Dendritic cell treated with granulocyte-macrophage colony-stimulating factor and Interleukin-4, amounts not matched to agents 40 ng/mL and 50 ng/mL, for 4 days (primary cell): ENCODE data around the gene CCKAR.

Experiments used
- H3K27ac Mint-ChIP-seq: one replicate; pipeline ENCODE4 v1.8.0; 2022; ENCODE audit warnings: mild to moderate bottlenecking, mixed read lengths
- H3K27me3 Mint-ChIP-seq: one replicate; pipeline ENCODE4 v1.8.0; 2022; ENCODE audit warnings: mild to moderate bottlenecking, mixed read lengths
- H3K36me3 Mint-ChIP-seq: one replicate; pipeline ENCODE4 v1.8.0; 2022; ENCODE audit warnings: low read depth, mixed read lengths
- H3K4me1 Mint-ChIP-seq: one replicate; pipeline ENCODE4 v1.8.0; 2022; ENCODE audit warnings: low read depth, mixed read lengths
- H3K4me3 Mint-ChIP-seq: one replicate; pipeline ENCODE4 v1.8.0; 2022; ENCODE audit warnings: mild to moderate bottlenecking, moderate library complexity, mixed read lengths
- H3K9me3 Mint-ChIP-seq: one replicate; pipeline ENCODE4 v1.8.0; 2022; ENCODE audit warnings: mixed read lengths
- intact Hi-C: fragments of 100-400 bp; cut with micrococcal nuclease; formaldehyde crosslinking; loops from one replicate; pipeline ENCODE4 v1.15.0; 2022

Gene CCKAR

GRCh38 chr4:26478330-26478729, 12.0 kb downstream of the CCKAR start:
- Mint-ChIP-seq H3K27ac (no peak overlapping the region), H3K36me3 (no peaks in the 10 kb centered on the region), H3K27me3 (no peaks in the 10 kb centered on the region), H3K4me3 (no peak overlapping the region), H3K9me3 (no peaks in the 10 kb centered on the region), H3K4me1 (no peaks in the 10 kb centered on the region)
- intact Hi-C loops = no loop called here

GRCh38 chr4:26476545-26476944, 13.7 kb downstream of the CCKAR start:
- intact Hi-C loops = no loop called here
- Mint-ChIP-seq H3K36me3 (no peaks in the 10 kb centered on the region), H3K27ac (no peak overlapping the region), H3K4me3 (no peak overlapping the region), H3K9me3 (no peaks in the 10 kb centered on the region), H3K27me3 (no peaks in the 10 kb centered on the region), H3K4me1 (no peaks in the 10 kb centered on the region)

GRCh38 chr4:26475716-26476115, 14.6 kb downstream of the CCKAR start:
- Mint-ChIP-seq H3K9me3 (no peaks in the 10 kb centered on the region), H3K4me3 (no peak overlapping the region), H3K4me1 (no peaks in the 10 kb centered on the region)

GRCh38 chr4:26474551-26474950, 15.7 kb downstream of the CCKAR start:
- H3K4me1 Mint-ChIP-seq = no peaks in the 10 kb centered on the region
- H3K27me3 Mint-ChIP-seq = peaks cover 2% of the 10 kb centered on the region
- H3K4me3 Mint-ChIP-seq = no peak overlapping the region
- no peak overlapping the region for H3K27ac Mint-ChIP-seq
- no peaks in the 10 kb centered on the region for H3K36me3 Mint-ChIP-seq
- H3K9me3 Mint-ChIP-seq = no peaks in the 10 kb centered on the region
- intact Hi-C loops = no loop called here

More at GRCh38 chr4:26475716-26476115, 14.6 kb downstream of the CCKAR start:
- intact Hi-C loops = no loop called here
- Mint-ChIP-seq H3K27me3 (peaks cover 2% of the 10 kb centered on the region), H3K36me3 (no peaks in the 10 kb centered on the region), H3K27ac (no peak overlapping the region)

GRCh38 chr4:26473893-26474292, 16.4 kb downstream of the CCKAR start:
- intact Hi-C loops = no loop called here
- Mint-ChIP-seq H3K4me3 (no peak overlapping the region), H3K36me3 (no peaks in the 10 kb centered on the region), H3K27ac (no peak overlapping the region), H3K27me3 (peaks cover 2% of the 10 kb centered on the region), H3K9me3 (no peaks in the 10 kb centered on the region), H3K4me1 (no peaks in the 10 kb centered on the region)

- peaks cover 2% of the 10 kb centered on the region for H3K27me3 Mint-ChIP-seq
- H3K4me1 Mint-ChIP-seq = peaks cover 6% of the 10 kb centered on the region
- H3K4me3 Mint-ChIP-seq = no peak overlapping the region
- no peaks in the 10 kb centered on the region for H3K36me3 Mint-ChIP-seq
- H3K27ac Mint-ChIP-seq = no peak overlapping the region
- intact Hi-C loops = no loop called here
- H3K9me3 Mint-ChIP-seq = peaks cover 10% of the 10 kb centered on the region
Measured at GRCh38 chr4:26471890-26472289, 18.4 kb downstream of the CCKAR start.

GRCh38 chr4:26468977-26469376, 21.3 kb downstream of the CCKAR start:
- H3K4me3 Mint-ChIP-seq = no peak overlapping the region
- peaks cover 10% of the 10 kb centered on the region for H3K9me3 Mint-ChIP-seq
- peaks cover 2% of the 10 kb centered on the region for H3K27me3 Mint-ChIP-seq
- intact Hi-C loops = no loop called here
- no peaks in the 10 kb centered on the region for H3K36me3 Mint-ChIP-seq
- peaks cover 6% of the 10 kb centered on the region for H3K4me1 Mint-ChIP-seq
- no peak overlapping the region for H3K27ac Mint-ChIP-seq

- H3K36me3 Mint-ChIP-seq = no peaks in the 10 kb centered on the region
- H3K9me3 Mint-ChIP-seq = peaks cover 12% of the 10 kb centered on the region
Measured at GRCh38 chr4:26468283-26468949, 21.9 kb downstream of the CCKAR start.

GRCh38 chr4:26467724-26468123, 22.6 kb downstream of the CCKAR start:
- peaks cover 18% of the 10 kb centered on the region for H3K9me3 Mint-ChIP-seq
- peaks cover 2% of the 10 kb centered on the region for H3K27me3 Mint-ChIP-seq
- peaks cover 6% of the 10 kb centered on the region for H3K4me1 Mint-ChIP-seq
- intact Hi-C loops = no loop called here
- H3K27ac Mint-ChIP-seq = no peak overlapping the region
- no peak overlapping the region for H3K4me3 Mint-ChIP-seq
- H3K36me3 Mint-ChIP-seq = no peaks in the 10 kb centered on the region

More at GRCh38 chr4:26468283-26468949, 21.9 kb downstream of the CCKAR start:
- Mint-ChIP-seq H3K27me3 (peaks cover 2% of the 10 kb centered on the region), H3K4me3 (no peak overlapping the region), H3K27ac (no peak overlapping the region), H3K4me1 (peaks cover 6% of the 10 kb centered on the region)
- intact Hi-C loops = no loop called here

- peaks cover 6% of the 10 kb centered on the region for H3K4me1 Mint-ChIP-seq
- H3K27ac Mint-ChIP-seq = no peak overlapping the region
- H3K4me3 Mint-ChIP-seq = no peak overlapping the region
- no peaks in the 10 kb centered on the region for H3K36me3 Mint-ChIP-seq
- H3K27me3 Mint-ChIP-seq = peaks cover 2% of the 10 kb centered on the region
- H3K9me3 Mint-ChIP-seq = peaks cover 18% of the 10 kb centered on the region
- intact Hi-C loops = no loop called here
Measured at GRCh38 chr4:26466578-26467270, 23.6 kb downstream of the CCKAR start.

GRCh38 chr4:26464420-26465095, 25.7 kb downstream of the CCKAR start:
- no peak overlapping the region for H3K27ac Mint-ChIP-seq
- no peaks in the 10 kb centered on the region for H3K36me3 Mint-ChIP-seq
- no peaks in the 10 kb centered on the region for H3K27me3 Mint-ChIP-seq
- H3K4me3 Mint-ChIP-seq = no peak overlapping the region
- H3K4me1 Mint-ChIP-seq = peaks cover 6% of the 10 kb centered on the region
- H3K9me3 Mint-ChIP-seq = peaks cover 18% of the 10 kb centered on the region
- intact Hi-C loops = no loop called here

- H3K36me3 Mint-ChIP-seq = no peaks in the 10 kb centered on the region
- intact Hi-C loops = no loop called here
Measured at GRCh38 chr4:26463386-26463785, 26.9 kb downstream of the CCKAR start.

GRCh38 chr4:26462874-26463273, 27.4 kb downstream of the CCKAR start:
- H3K9me3 Mint-ChIP-seq = peaks cover 16% of the 10 kb centered on the region
- no peak overlapping the region for H3K4me3 Mint-ChIP-seq
- H3K27me3 Mint-ChIP-seq = peaks cover 2% of the 10 kb centered on the region
- peaks cover 11% of the 10 kb centered on the region for H3K4me1 Mint-ChIP-seq
- H3K36me3 Mint-ChIP-seq = no peaks in the 10 kb centered on the region
- intact Hi-C loops = no loop called here
- no peak overlapping the region for H3K27ac Mint-ChIP-seq

More at GRCh38 chr4:26463386-26463785, 26.9 kb downstream of the CCKAR start:
- H3K9me3 Mint-ChIP-seq = peaks cover 18% of the 10 kb centered on the region
- no peak overlapping the region for H3K27ac Mint-ChIP-seq
- peaks cover 2% of the 10 kb centered on the region for H3K27me3 Mint-ChIP-seq
- no peak overlapping the region for H3K4me3 Mint-ChIP-seq
- peaks cover 6% of the 10 kb centered on the region for H3K4me1 Mint-ChIP-seq
